H1 (cell line): ENCODE measurements around the gene PLEKHA3.

Source experiments
- CHD2 ChIP-seq: IDR thresholded peaks from 2 replicates; pipeline ENCODE4 v1.6.1; 2012; ENCODE audit warnings: low read length, improper control_type of control experiment
- EGR1 ChIP-seq: IDR thresholded peaks from 2 replicates; pipeline ENCODE4 v1.6.1; 2011; ENCODE audit warnings: low read depth, low read length, borderline replicate concordance
- EP300 ChIP-seq, 2 experiments: IDR thresholded peaks; 1 replicate in 1 of 2; 2 replicates in 1 of 2; pipeline ENCODE4 v1.6.1; 2011 to 2012; ENCODE audit warnings: low read depth in 2 of 2, low read length in 2 of 2, mild to moderate bottlenecking in 2 of 2, borderline replicate concordance in 1 of 2, inconsistent platforms in 1 of 2, moderate library complexity in 1 of 2
- EZH2 ChIP-seq: fragments of 200-600 bp; sonication (generic); IDR thresholded peaks from 2 replicates; pipeline ENCODE4 v1.7.1; 2012; ENCODE audit warnings: low read depth, mild to moderate bottlenecking, moderate library complexity, low read length, inconsistent platforms; ENCODE audit not compliant: severe bottlenecking
- GTF2F1 ChIP-seq: IDR thresholded peaks from 2 replicates; pipeline ENCODE4 v1.6.1; 2012; ENCODE audit warnings: low read depth, low read length, improper control_type of control experiment, borderline replicate concordance
- JUND ChIP-seq: IDR thresholded peaks from 2 replicates; pipeline ENCODE4 v1.6.1; 2011; ENCODE audit warnings: mild to moderate bottlenecking, improper control_type of control experiment, low read length
- MAFK ChIP-seq: IDR thresholded peaks from 2 replicates; pipeline ENCODE4 v1.6.1; 2012; ENCODE audit warnings: low read depth, mild to moderate bottlenecking, improper control_type of control experiment, low read length
- POLR2A ChIP-seq, 2 experiments: IDR thresholded peaks; 1 replicate in 1 of 2; 2 replicates in 1 of 2; pipeline ENCODE4 v1.6.1; 2011; ENCODE audit warnings: low read depth in 2 of 2, low read length in 2 of 2, mild to moderate bottlenecking in 2 of 2; ENCODE audit errors: control extremely low read depth in 1 of 2
- RAD21 ChIP-seq, 2 experiments: IDR thresholded peaks in 1 of 2; conservative IDR thresholded peaks in 1 of 2; 2 replicates each; pipeline ENCODE4 v1.6.1; 2011; ENCODE audit warnings: low read depth in 2 of 2, low read length in 2 of 2, improper control_type of control experiment in 1 of 2, inconsistent platforms in 1 of 2, mild to moderate bottlenecking in 1 of 2, moderate library complexity in 1 of 2
- TF ChIP-seq, protein P1 (sequence below): IDR thresholded peaks from 2 replicates; pipeline ENCODE4 v1.6.1; 2011; ENCODE audit warnings: low read depth, mild to moderate bottlenecking, low read length; ENCODE audit not compliant: insufficient read depth

DNA sequence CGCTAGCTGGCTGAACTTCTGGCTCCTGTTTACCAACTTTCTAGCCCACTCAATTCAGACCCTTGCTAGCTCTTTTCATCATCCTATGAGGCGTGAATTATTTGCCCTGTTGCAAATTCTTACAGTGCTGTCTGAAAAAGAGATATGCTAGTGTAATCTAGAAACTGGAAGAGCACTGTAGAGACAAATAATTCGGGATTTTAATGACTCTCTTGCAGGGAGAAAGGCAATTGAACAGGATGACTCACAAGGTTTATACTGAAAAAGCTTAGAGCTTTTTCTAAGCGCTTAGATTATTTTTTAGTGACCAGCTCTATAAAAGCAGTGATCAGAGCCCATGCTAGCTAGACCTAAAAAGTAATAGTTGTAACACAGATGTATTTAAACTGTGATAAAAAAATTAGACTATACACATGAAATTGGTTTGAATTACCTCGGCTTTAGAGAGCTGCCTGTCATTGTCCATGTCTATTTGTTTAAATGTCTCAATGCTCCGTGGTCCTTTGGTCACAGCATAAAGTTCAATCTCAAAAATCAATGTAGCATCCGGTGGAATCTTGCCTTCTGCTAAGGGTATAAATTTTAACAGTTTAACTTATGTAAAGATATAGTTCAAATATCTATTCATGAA lies 10.9 kb upstream of the PLEKHA3 start:
- TF ChIP-seq RAD21 (IDR thresholded peaks at IDR 0.05 in 1 of 2, conservative IDR thresholded peaks at IDR 0.05 in 1 of 2; ENCODE audit: low read depth in 2 of 2, low read length in 2 of 2) (no peak), POLR2A (IDR thresholded peaks at IDR 0.05; ENCODE audit: control extremely low read depth in 1 of 2, low read depth in 2 of 2, low read length in 2 of 2) (no peak), EP300 (IDR thresholded peaks at IDR 0.05; ENCODE audit: borderline replicate concordance in 1 of 2, low read depth in 2 of 2, low read length in 2 of 2) (no peak), JUND (no peak), CHD2 (no peak), EGR1 (no peak), EZH2 (no peak), MAFK (no peak), GTF2F1 (no peak)
- TF ChIP-seq, protein P1, sequence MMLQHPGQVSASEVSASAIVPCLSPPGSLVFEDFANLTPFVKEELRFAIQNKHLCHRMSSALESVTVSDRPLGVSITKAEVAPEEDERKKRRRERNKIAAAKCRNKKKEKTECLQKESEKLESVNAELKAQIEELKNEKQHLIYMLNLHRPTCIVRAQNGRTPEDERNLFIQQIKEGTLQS, result no peak
